OCI-LY7 (cell line): ENCODE results near the gene ZNF486. TPM values are rescaled to one million over a fixed set of nuclear protein-coding genes. Genes with fewer than 3 reads are reported as not detected.
"Not testable (repeated sequence)": the region's sequence is repeated elsewhere in the genome, so short reads cannot be mapped to it uniquely, and the experiment has no call there.

ENCODE experiments used
- BruUV-seq: library from RNA; stranded (reverse); fragments of 400-500 nt; replicated peaks from 2 replicates; lab custom pipeline; 2021; lab: Mats Ljungman, UMichigan
- CTCF ChIA-PET: fragments of 300-600 bp; sonication (Branson Sonifier 250); formaldehyde crosslinking; loops from one replicate; lab custom pipeline; 2022; ENCODE audit warnings: antibody characterized with exemption; ENCODE audit not compliant: unreplicated experiment; lab: Charles Lee
- POLR2A ChIA-PET: fragments of 300-600 bp; sonication (Branson Sonifier 250); formaldehyde crosslinking; loops from one replicate; lab custom pipeline; 2022; ENCODE audit warnings: antibody characterized with exemption; lab: Charles Lee
- DNase-seq: peaks from one replicate; pipeline ENCODE4 v3.0.0-alpha.2; 2015; ENCODE audit warnings: low spot score
- H2AFZ ChIP-seq: fragments of 200-600 bp; sonication (generic), shearing (Covaris generic); 2 replicates; pipeline ENCODE4 v1.6.1; 2014; ENCODE audit warnings: mild to moderate bottlenecking, antibody characterized with exemption, low read length, moderate library complexity
- H3K27ac ChIP-seq: fragments of 200-600 bp; sonication (generic); 2 replicates; pipeline ENCODE4 v1.5.1; 2014; ENCODE audit warnings: mixed run types, low read depth, mild to moderate bottlenecking, moderate library complexity, low read length, inconsistent platforms; ENCODE audit not compliant: poor library complexity, severe bottlenecking
- H3K36me3 ChIP-seq: fragments of 200-600 bp; sonication (generic); 2 replicates; pipeline ENCODE4 v1.6.1; 2014; ENCODE audit warnings: mild to moderate bottlenecking, antibody characterized with exemption, low read length, moderate library complexity, mixed read lengths; ENCODE audit not compliant: insufficient read depth
- H3K4me1 ChIP-seq: fragments of 200-600 bp; sonication (generic); 2 replicates; pipeline ENCODE4 v1.5.1; 2014; ENCODE audit warnings: mild to moderate bottlenecking, low read length; ENCODE audit not compliant: insufficient read depth, poor library complexity, severe bottlenecking
- H3K4me2 ChIP-seq: fragments of 200-600 bp; sonication (generic); 2 replicates; pipeline ENCODE4 v1.6.1; 2014; ENCODE audit warnings: mild to moderate bottlenecking, low read length
- H3K4me3 ChIP-seq: fragments of 200-600 bp; sonication (generic); 2 replicates; pipeline ENCODE4 v1.5.1; 2014; ENCODE audit warnings: mild to moderate bottlenecking, low read depth, low read length; ENCODE audit not compliant: poor library complexity, severe bottlenecking
- H3K79me2 ChIP-seq: fragments of 200-600 bp; sonication (generic); 2 replicates; pipeline ENCODE4 v1.6.1; 2016; ENCODE audit warnings: low read depth, mild to moderate bottlenecking, low read length, moderate library complexity, mixed read lengths; ENCODE audit not compliant: insufficient read depth
- H3K9me2 ChIP-seq: fragments of 200-600 bp; sonication (generic); 2 replicates; pipeline ENCODE4 v1.6.1; 2016; ENCODE audit warnings: mild to moderate bottlenecking, low read length, mixed read lengths; ENCODE audit not compliant: insufficient read depth
- H3K9me3 ChIP-seq: fragments of 200-600 bp; sonication (generic); 2 replicates; pipeline ENCODE4 v1.6.1; 2014; ENCODE audit warnings: mild to moderate bottlenecking, mixed run types, low read length, mixed read lengths
- H4K20me1 ChIP-seq: fragments of 200-600 bp; sonication (generic); 2 replicates; pipeline ENCODE4 v1.6.1; 2014; ENCODE audit warnings: mild to moderate bottlenecking, antibody characterized with exemption, low read length, moderate library complexity, mixed read lengths; ENCODE audit not compliant: insufficient read depth
- EZH2phosphoT487 ChIP-seq: fragments of 200-600 bp; sonication (generic); IDR thresholded peaks from 2 replicates; pipeline ENCODE4 v1.6.1; 2018; ENCODE audit warnings: low read depth, borderline replicate concordance, mild to moderate bottlenecking, mixed run types, antibody characterized with exemption, low read length, moderate library complexity, mixed read lengths
- intact Hi-C: fragments of 100-400 bp; cut with micrococcal nuclease; formaldehyde crosslinking; loops from one replicate; pipeline ENCODE4 v1.10.0; 2022; ENCODE audit not compliant: unreplicated experiment
- total RNA-seq, 2 experiments: library from RNA; depleted of rRNA in 1 of 2; stranded (reverse); fragments of >200 nt in 1 of 2; shearing (Covaris generic) in 1 of 2; gene quantifications; 2 replicates each; pipeline ENCODE4 v1.2.3, GENCODE V29; 2014 to 2022
- TF ChIP-seq, protein P1 (sequence below): fragments of 200-600 bp; sonication (generic); conservative IDR thresholded peaks from 2 replicates; pipeline ENCODE4 v1.5.1; 2014; ENCODE audit warnings: mild to moderate bottlenecking, antibody characterized with exemption, low read length, moderate library complexity, mixed read lengths

ZNF486 gene
- total RNA-seq, 2 experiments from 2014 or later, result 0.03 to 0.08 TPM

DNA sequence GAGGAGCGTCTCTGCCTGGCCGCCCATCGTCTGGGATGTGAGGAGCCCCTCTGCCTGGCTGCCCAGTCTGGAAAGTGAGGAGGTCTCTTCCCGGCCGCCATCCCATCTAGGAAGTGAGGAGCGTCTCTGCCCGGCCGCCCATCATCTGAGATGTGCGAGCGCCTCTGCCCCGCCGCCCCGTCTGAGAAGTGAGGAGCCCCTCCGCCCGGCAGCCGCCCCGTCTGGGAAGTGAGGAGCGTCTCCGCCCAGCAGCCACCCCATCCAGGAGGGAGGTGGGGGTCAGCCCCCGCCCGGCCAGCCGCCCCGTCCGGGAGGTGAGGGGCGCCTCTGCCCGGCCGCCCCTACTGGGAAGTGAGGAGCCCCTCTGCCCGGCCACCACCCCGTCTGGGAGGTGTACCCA, 29.3 kb upstream of the ZNF486 start:
- H3K9me3 ChIP-seq, H3K4me2 ChIP-seq, H3K79me2 ChIP-seq, intact Hi-C loops, H3K4me3 ChIP-seq, H4K20me1 ChIP-seq, H3K36me3 ChIP-seq, H3K27ac ChIP-seq, DNase-seq, H2AFZ ChIP-seq, POLR2A ChIA-PET, H3K4me1 ChIP-seq, CTCF ChIA-PET, H3K9me2 ChIP-seq, BruUV-seq: not testable (repeated sequence)

DNA sequence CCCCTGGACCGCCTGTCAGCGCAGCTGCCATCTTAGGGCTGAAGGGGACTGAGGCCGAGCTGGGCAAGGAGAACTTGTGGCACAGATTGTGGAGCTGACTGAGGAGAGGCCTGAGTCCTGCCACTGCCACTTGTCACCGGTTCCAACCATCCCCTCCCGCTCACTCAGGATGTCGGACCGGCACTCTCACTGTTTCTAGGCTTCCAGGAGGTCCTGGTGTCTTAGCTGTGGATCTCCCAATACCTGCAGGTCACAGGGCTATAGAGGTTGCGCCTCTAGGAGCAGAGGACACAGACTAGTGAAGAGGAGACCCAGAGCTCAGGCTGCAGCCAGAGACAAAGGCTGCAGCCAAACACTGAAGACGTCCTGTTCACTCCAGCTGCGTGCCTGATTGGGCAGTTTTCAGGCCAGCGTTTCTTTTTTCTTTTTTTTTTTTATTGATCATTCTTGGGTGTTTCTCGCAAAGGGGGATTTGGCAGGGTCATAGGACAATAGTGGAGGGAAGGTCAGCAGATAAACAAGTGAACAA, 15.3 kb upstream of the ZNF486 start:
- Histone ChIP-seq H3K4me1 (no peaks in the 10 kb centered on the region), H2AFZ (no peak overlapping the region), H3K9me2 (no peaks in the 10 kb centered on the region), H3K36me3 (no peaks in the 10 kb centered on the region), H3K4me3 (no peak overlapping the region), H3K79me2 (no peaks in the 10 kb centered on the region), H4K20me1 (no peaks in the 10 kb centered on the region), H3K9me3 (no peaks in the 10 kb centered on the region), H3K27ac (no peak overlapping the region), H3K4me2 (no peak overlapping the region)
- POLR2A ChIA-PET, result interaction anchor here (0.6 kb wide), 1 partner anchor 1089 kb away, joined by 3 read pairs; no protein-coding TSS in a partner anchor
- BruUV-seq, result no TSS peak
- DNase-seq, result no peak
- no peak for TF ChIP-seq EZH2phosphoT487
- TF ChIP-seq, protein P1, sequence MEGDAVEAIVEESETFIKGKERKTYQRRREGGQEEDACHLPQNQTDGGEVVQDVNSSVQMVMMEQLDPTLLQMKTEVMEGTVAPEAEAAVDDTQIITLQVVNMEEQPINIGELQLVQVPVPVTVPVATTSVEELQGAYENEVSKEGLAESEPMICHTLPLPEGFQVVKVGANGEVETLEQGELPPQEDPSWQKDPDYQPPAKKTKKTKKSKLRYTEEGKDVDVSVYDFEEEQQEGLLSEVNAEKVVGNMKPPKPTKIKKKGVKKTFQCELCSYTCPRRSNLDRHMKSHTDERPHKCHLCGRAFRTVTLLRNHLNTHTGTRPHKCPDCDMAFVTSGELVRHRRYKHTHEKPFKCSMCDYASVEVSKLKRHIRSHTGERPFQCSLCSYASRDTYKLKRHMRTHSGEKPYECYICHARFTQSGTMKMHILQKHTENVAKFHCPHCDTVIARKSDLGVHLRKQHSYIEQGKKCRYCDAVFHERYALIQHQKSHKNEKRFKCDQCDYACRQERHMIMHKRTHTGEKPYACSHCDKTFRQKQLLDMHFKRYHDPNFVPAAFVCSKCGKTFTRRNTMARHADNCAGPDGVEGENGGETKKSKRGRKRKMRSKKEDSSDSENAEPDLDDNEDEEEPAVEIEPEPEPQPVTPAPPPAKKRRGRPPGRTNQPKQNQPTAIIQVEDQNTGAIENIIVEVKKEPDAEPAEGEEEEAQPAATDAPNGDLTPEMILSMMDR, result no peak
- intact Hi-C loops, result no loop called here
- CTCF ChIA-PET, result no interaction called here

DNA sequence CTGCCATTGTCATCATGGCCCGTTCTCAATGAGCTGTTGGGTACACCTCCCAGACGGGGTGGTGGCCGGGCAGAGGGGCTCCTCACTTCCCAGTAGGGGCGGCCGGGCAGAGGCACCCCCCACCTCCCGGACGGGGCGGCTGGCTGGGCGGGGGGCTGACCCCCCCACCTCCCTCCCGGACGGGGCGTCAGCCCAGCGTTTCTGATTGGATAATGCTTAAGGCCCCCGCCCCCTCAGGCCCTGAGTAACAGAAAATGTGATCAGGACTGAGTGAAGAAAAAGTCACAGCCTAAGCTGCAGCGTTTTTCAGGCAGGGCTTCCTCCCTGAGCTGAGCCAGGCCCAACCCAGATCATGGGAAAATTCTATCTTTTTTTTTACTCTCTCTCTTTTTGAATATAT, 14.5 kb upstream of the ZNF486 start:
- H2AFZ ChIP-seq, H3K27ac ChIP-seq, intact Hi-C loops, H3K9me3 ChIP-seq, H3K9me2 ChIP-seq, H3K4me3 ChIP-seq, H3K4me2 ChIP-seq, BruUV-seq, DNase-seq, H3K79me2 ChIP-seq, POLR2A ChIA-PET, H4K20me1 ChIP-seq, H3K4me1 ChIP-seq, CTCF ChIA-PET, H3K36me3 ChIP-seq: not testable (repeated sequence)

DNA sequence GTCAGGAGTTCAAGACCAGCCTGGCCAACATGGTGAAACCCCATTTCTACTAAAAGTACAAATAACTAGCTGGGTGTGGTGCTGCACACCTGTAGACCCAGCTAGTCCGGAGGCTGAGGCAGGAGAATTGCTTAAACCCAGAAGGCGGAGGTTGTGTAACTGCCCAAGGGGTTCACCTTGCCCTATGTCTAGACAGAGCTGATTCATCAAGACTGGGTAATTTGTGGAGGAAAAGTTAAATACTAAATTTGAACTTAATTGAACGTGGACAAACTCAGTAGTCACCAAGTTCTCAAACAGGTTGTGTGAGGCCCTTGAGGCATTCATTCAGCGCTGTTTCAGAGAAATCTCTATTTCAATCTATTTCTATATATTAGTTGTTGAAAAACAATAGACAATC, 13.7 kb upstream of the ZNF486 start:
- no TSS peak for BruUV-seq
- Histone ChIP-seq H3K4me1 (no peaks in the 10 kb centered on the region), H3K79me2 (no peaks in the 10 kb centered on the region), H4K20me1 (no peaks in the 10 kb centered on the region), H3K27ac (no peak overlapping the region), H3K4me3 (no peak overlapping the region), H3K9me3 (no peaks in the 10 kb centered on the region), H3K4me2 (no peak overlapping the region), H3K9me2 (no peaks in the 10 kb centered on the region), H3K36me3 (no peaks in the 10 kb centered on the region), H2AFZ (no peak overlapping the region)
- ChIA-PET POLR2A (interaction anchor here (0.9 kb wide), 1 partner anchor 114 kb away, joined by 3 read pairs; the partner anchor contains the start of gene ZNF682), CTCF (no interaction called here)
- intact Hi-C loops, result no loop called here
- no peak for DNase-seq
- no peak for TF ChIP-seq EZH2phosphoT487
- TF ChIP-seq, protein P1, result no peak
